ENCODE results near the gene HSD17B14. TPM values are rescaled to one million over a fixed set of nuclear protein-coding genes. Genes with fewer than 3 reads are reported as not detected.

HSD17B14 gene
- total RNA-seq, 2 experiments from 2014 or later = 0.31 TPM; not detected in 1

GRCh38 chr19:48806518-48806817 lies 29.8 kb downstream of the HSD17B14 start:
- intact Hi-C loops (cut with micrococcal nuclease) = no loop called here

GRCh38 chr19:48805452-48805851 lies 30.8 kb downstream of the HSD17B14 start:
- DNase-seq = no peak
- Mint-ChIP-seq H3K4me3 (no peak overlapping the region), H3K27me3 (no peaks in the 10 kb centered on the region), H3K36me3 (no peaks in the 10 kb centered on the region), H3K9me3 (no peaks in the 10 kb centered on the region), H3K27ac (no peak overlapping the region), H3K4me1 (ENCODE audit: low read depth) (peaks cover 14% of the 10 kb centered on the region)
- ChIA-PET CTCF (interaction anchor here (1.3 to 2.3 kb wide), 2 partner anchors 10 kb away, joined by 3 to 16 read pairs; no protein-coding TSS in a partner anchor), POLR2A (no interaction called here)
- intact Hi-C loops (cut with micrococcal nuclease) = no loop called here

More at GRCh38 chr19:48806518-48806817, 29.8 kb downstream of the HSD17B14 start:
- DNase-seq = peak; percentile 50
- H3K27ac Mint-ChIP-seq = no peak overlapping the region
- CTCF ChIA-PET = interaction anchor here (0.7 to 2.3 kb wide), 4 partner anchors 11 to 187 kb away, joined by 4 to 16 read pairs (median 8); partner anchors contain the start of genes GYS1 and RUVBL2
- H3K9me3 Mint-ChIP-seq = no peaks in the 10 kb centered on the region
- no peaks in the 10 kb centered on the region for H3K36me3 Mint-ChIP-seq
- H3K4me3 Mint-ChIP-seq = no peak overlapping the region
- POLR2A ChIA-PET = interaction anchor here (0.7 to 1.1 kb wide), 2 partner anchors 65 to 187 kb away, joined by 3 to 4 read pairs; partner anchors contain the start of genes GYS1, PPP1R15A and RUVBL2
- H3K4me1 Mint-ChIP-seq (ENCODE audit: low read depth) = peaks cover 14% of the 10 kb centered on the region
- H3K27me3 Mint-ChIP-seq = no peaks in the 10 kb centered on the region

GRCh38 chr19:48804496-48804895 lies 31.8 kb downstream of the HSD17B14 start:
- peaks cover 5% of the 10 kb centered on the region for H3K4me1 Mint-ChIP-seq (ENCODE audit: low read depth)
- no peak for DNase-seq
- intact Hi-C loops (cut with micrococcal nuclease) = no loop called here
- H3K27me3 Mint-ChIP-seq = no peaks in the 10 kb centered on the region
- no peak overlapping the region for H3K27ac Mint-ChIP-seq
- H3K4me3 Mint-ChIP-seq = no peak overlapping the region
- no peaks in the 10 kb centered on the region for H3K36me3 Mint-ChIP-seq
- H3K9me3 Mint-ChIP-seq = no peaks in the 10 kb centered on the region
- ChIA-PET POLR2A (no interaction called here), CTCF (interaction anchor here (0.7 to 1.3 kb wide), 3 partner anchors 9 to 21 kb away, joined by 3 read pairs; no protein-coding TSS in a partner anchor)

GRCh38 chr19:48802623-48803022 lies 33.7 kb downstream of the HSD17B14 start:
- CTCF ChIA-PET = interaction anchor here (2.0 to 2.6 kb wide), 2 partner anchors 14 to 40 kb away, joined by 7 to 8 read pairs; no protein-coding TSS in a partner anchor
- intact Hi-C loops (cut with micrococcal nuclease) = no loop called here
- Mint-ChIP-seq H3K4me1 (ENCODE audit: low read depth) (no peaks in the 10 kb centered on the region), H3K36me3 (no peaks in the 10 kb centered on the region), H3K27me3 (no peaks in the 10 kb centered on the region), H3K27ac (no peak overlapping the region), H3K4me3 (no peak overlapping the region), H3K9me3 (no peaks in the 10 kb centered on the region)
- POLR2A ChIA-PET = no interaction called here
- no peak for DNase-seq

GRCh38 chr19:48799358-48800300 lies 36.7 kb downstream of the HSD17B14 start:
- ChIA-PET POLR2A (no interaction called here), CTCF (interaction anchor here (1.2 to 1.7 kb wide), 2 partner anchors 12 to 42 kb away, joined by 6 to 7 read pairs; no protein-coding TSS in a partner anchor)
- Mint-ChIP-seq H3K27me3 (no peaks in the 10 kb centered on the region), H3K4me3 (no peak overlapping the region), H3K4me1 (ENCODE audit: low read depth) (peaks cover 4% of the 10 kb centered on the region), H3K9me3 (no peaks in the 10 kb centered on the region), H3K27ac (no peak overlapping the region), H3K36me3 (no peaks in the 10 kb centered on the region)
- intact Hi-C loops (cut with micrococcal nuclease) = loop anchor here (5.0 kb wide), 1 partner anchor 152 kb away; the partner anchor contains the start of gene CA11
- no peak for DNase-seq

- POLR2A ChIA-PET = no interaction called here
These were observed 37.4 kb downstream of the HSD17B14 start for GRCh38 chr19:48798937-48799336.

GRCh38 chr19:48797103-48797502 lies 39.2 kb downstream of the HSD17B14 start:
- intact Hi-C loops (cut with micrococcal nuclease) = loop anchor here (5.0 kb wide), 1 partner anchor 150 kb away; the partner anchor contains the start of gene CA11
- H3K27ac Mint-ChIP-seq = no peak overlapping the region
- no peaks in the 10 kb centered on the region for H3K27me3 Mint-ChIP-seq
- peaks cover 7% of the 10 kb centered on the region for H3K4me1 Mint-ChIP-seq (ENCODE audit: low read depth)
- H3K9me3 Mint-ChIP-seq = no peaks in the 10 kb centered on the region
- H3K4me3 Mint-ChIP-seq = no peak overlapping the region
- ChIA-PET POLR2A (no interaction called here), CTCF (interaction anchor here (0.6 to 5.0 kb wide), 3 partner anchors 9 to 175 kb away, joined by 3 to 73 read pairs (median 9); no protein-coding TSS in a partner anchor)
- DNase-seq = no peak
- H3K36me3 Mint-ChIP-seq = no peaks in the 10 kb centered on the region

More at GRCh38 chr19:48798937-48799336, 37.4 kb downstream of the HSD17B14 start:
- CTCF ChIA-PET = interaction anchor here (1.2 to 1.7 kb wide), 2 partner anchors 11 to 43 kb away, joined by 6 to 7 read pairs; no protein-coding TSS in a partner anchor
- Mint-ChIP-seq H3K4me3 (no peak overlapping the region), H3K36me3 (no peaks in the 10 kb centered on the region), H3K4me1 (ENCODE audit: low read depth) (peaks cover 7% of the 10 kb centered on the region), H3K27ac (no peak overlapping the region), H3K27me3 (no peaks in the 10 kb centered on the region), H3K9me3 (no peaks in the 10 kb centered on the region)
- DNase-seq = no peak
- intact Hi-C loops (cut with micrococcal nuclease) = loop anchor here (5.0 kb wide), 1 partner anchor 152 kb away; the partner anchor contains the start of gene CA11

GRCh38 chr19:48796298-48797083 lies 39.8 kb downstream of the HSD17B14 start:
- POLR2A ChIA-PET = interaction anchor here (1.5 kb wide), 1 partner anchor 40 kb away, joined by 4 read pairs; the partner anchor contains the start of gene HSD17B14
- H3K4me3 Mint-ChIP-seq = no peak overlapping the region
- intact Hi-C loops (cut with micrococcal nuclease) = loop anchor here (5.0 kb wide), 1 partner anchor 149 kb away; the partner anchor contains the start of gene CA11
- H3K27ac Mint-ChIP-seq = no peak overlapping the region
- no peaks in the 10 kb centered on the region for H3K36me3 Mint-ChIP-seq
- no peaks in the 10 kb centered on the region for H3K27me3 Mint-ChIP-seq
- peaks cover 7% of the 10 kb centered on the region for H3K4me1 Mint-ChIP-seq (ENCODE audit: low read depth)
- CTCF ChIA-PET = interaction anchor here (1.2 to 5.0 kb wide), 13 partner anchors 9 to 202 kb away, joined by 4 to 73 read pairs (median 7); partner anchors contain the start of genes BCAT2, FTL, GYS1 and RUVBL2
- no peaks in the 10 kb centered on the region for H3K9me3 Mint-ChIP-seq
- DNase-seq = no peak

- Mint-ChIP-seq H3K4me3 (peak overlapping the region; percentile 89), H3K36me3 (no peaks in the 10 kb centered on the region), H3K27me3 (no peaks in the 10 kb centered on the region), H3K27ac (peak overlapping the region; percentile 84), H3K9me3 (no peaks in the 10 kb centered on the region), H3K4me1 (ENCODE audit: low read depth) (peaks cover 7% of the 10 kb centered on the region)
- POLR2A ChIA-PET = interaction anchor here (0.8 to 1.5 kb wide), 2 partner anchors 41 to 196 kb away, joined by 3 to 4 read pairs; partner anchors contain the start of gene HSD17B14
- CTCF ChIA-PET = interaction anchor here (0.5 to 5.0 kb wide), 40 partner anchors 9 to 586 kb away, joined by 3 to 73 read pairs (median 5); partner anchors contain the start of genes BAX, BCAT2, DHDH and FTL
- no peak for DNase-seq
- intact Hi-C loops (cut with micrococcal nuclease) = loop anchor here (1.0 to 5.0 kb wide), 5 partner anchors 15 to 198 kb away; partner anchors contain the start of genes BCAT2, CA11, GYS1 and RUVBL2
These were observed 40.6 kb downstream of the HSD17B14 start for GRCh38 chr19:48795685-48796070.

GRCh38 chr19:48795055-48795684 lies 41.1 kb downstream of the HSD17B14 start:
- peak overlapping the region; percentile 89 for H3K4me3 Mint-ChIP-seq
- intact Hi-C loops (cut with micrococcal nuclease) = loop anchor here (1.0 to 5.0 kb wide), 5 partner anchors 16 to 198 kb away; partner anchors contain the start of genes BCAT2, CA11, GYS1 and RUVBL2
- peak overlapping the region; percentile 84 for H3K27ac Mint-ChIP-seq
- H3K9me3 Mint-ChIP-seq = no peaks in the 10 kb centered on the region
- no peaks in the 10 kb centered on the region for H3K36me3 Mint-ChIP-seq
- POLR2A ChIA-PET = interaction anchor here (0.8 to 1.5 kb wide), 2 partner anchors 42 to 197 kb away, joined by 3 to 4 read pairs; partner anchors contain the start of gene HSD17B14
- CTCF ChIA-PET = interaction anchor here (0.5 to 5.0 kb wide), 42 partner anchors 10 to 586 kb away, joined by 3 to 73 read pairs (median 5); partner anchors contain the start of genes BAX, BCAT2, DHDH and FTL
- no peaks in the 10 kb centered on the region for H3K27me3 Mint-ChIP-seq
- peaks cover 7% of the 10 kb centered on the region for H3K4me1 Mint-ChIP-seq (ENCODE audit: low read depth)
- peak; percentile 89 for DNase-seq

Measured in activated CD4-positive, alpha-beta memory T cell treated with anti-CD3 and anti-CD28 coated beads for 36 hours (primary cell).